Fibroblast of lung (primary cell): ENCODE data around the gene ST6GALNAC5.

Experiments used
- EZH2 ChIP-seq: IDR thresholded peaks from 2 replicates; pipeline ENCODE4 v1.5.1; 2012; ENCODE audit warnings: low read length, control low read depth, mild to moderate bottlenecking; ENCODE audit errors: missing control alignments
- TF ChIP-seq, protein P1 (sequence below), 2 donors: IDR thresholded peaks in 1 of 2; conservative IDR thresholded peaks in 1 of 2; 1 replicate in 1 of 2; 2 replicates in 1 of 2; pipeline ENCODE4 v1.5.1; 2011 to 2012; ENCODE audit warnings: low read length in 2 of 2, control low read depth in 1 of 2, inconsistent platforms in 1 of 2, low read depth in 1 of 2, mild to moderate bottlenecking in 1 of 2

DNA sequence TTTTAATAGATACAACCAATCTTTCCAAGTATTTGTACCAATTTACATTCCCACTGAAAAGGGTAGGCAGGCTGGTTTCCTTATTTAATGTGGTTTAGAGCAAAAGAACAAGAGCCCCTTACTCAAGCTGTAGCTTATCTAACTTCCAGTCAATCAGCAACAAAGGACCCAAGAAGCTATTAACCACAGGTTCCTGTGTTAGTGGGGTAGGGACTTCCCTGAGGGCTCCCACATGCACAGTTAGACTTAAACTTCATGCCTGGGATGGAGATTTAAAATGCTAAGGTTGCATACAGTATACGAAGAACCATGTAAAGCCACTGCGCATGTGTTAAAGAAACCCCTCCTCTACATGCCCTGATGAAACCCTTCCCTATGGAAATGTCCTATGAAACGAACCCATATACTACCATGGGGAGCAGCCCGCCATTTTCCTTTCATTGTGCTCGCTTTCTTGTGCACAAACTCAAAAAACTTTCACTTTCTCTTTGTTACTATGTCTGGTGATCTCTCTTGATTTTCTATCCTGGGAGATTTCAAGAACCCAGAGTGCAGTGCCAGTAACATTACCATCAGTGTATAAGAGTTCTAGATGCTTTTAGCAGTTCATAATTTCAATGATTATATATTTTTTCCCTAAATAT lies 23.3 kb upstream of the ST6GALNAC5 start:
- TF ChIP-seq, protein P1, sequence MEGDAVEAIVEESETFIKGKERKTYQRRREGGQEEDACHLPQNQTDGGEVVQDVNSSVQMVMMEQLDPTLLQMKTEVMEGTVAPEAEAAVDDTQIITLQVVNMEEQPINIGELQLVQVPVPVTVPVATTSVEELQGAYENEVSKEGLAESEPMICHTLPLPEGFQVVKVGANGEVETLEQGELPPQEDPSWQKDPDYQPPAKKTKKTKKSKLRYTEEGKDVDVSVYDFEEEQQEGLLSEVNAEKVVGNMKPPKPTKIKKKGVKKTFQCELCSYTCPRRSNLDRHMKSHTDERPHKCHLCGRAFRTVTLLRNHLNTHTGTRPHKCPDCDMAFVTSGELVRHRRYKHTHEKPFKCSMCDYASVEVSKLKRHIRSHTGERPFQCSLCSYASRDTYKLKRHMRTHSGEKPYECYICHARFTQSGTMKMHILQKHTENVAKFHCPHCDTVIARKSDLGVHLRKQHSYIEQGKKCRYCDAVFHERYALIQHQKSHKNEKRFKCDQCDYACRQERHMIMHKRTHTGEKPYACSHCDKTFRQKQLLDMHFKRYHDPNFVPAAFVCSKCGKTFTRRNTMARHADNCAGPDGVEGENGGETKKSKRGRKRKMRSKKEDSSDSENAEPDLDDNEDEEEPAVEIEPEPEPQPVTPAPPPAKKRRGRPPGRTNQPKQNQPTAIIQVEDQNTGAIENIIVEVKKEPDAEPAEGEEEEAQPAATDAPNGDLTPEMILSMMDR (conservative IDR thresholded peaks at IDR 0.05 in 1 of 2, IDR thresholded peaks at IDR 0.05 in 1 of 2; ENCODE audit: low read depth in 1 of 2, low read length in 2 of 2): no peak
- TF ChIP-seq EZH2: no peak
